Skeletal muscle satellite cell (primary cell): ENCODE data around the gene TMEM239. TPM values are rescaled to one million over a fixed set of nuclear protein-coding genes. Genes with fewer than 3 reads are reported as not detected.
"Not testable (repeated sequence)": the region's sequence is repeated elsewhere in the genome, so short reads cannot be mapped to it uniquely, and the experiment has no call there.

Experiments used
- H3K27me3 ChIP-seq: 2 replicates; pipeline ENCODE4 v1.7.0; 2013; ENCODE audit warnings: low read length; ENCODE audit not compliant: control insufficient read depth, insufficient read depth
- H3K36me3 ChIP-seq: 2 replicates; pipeline ENCODE4 v1.7.0; 2013; ENCODE audit warnings: mild to moderate bottlenecking, control low read depth, low read length; ENCODE audit not compliant: insufficient read depth
- H3K4me1 ChIP-seq: 2 replicates; pipeline ENCODE4 v1.7.0; 2013; ENCODE audit warnings: low read length; ENCODE audit not compliant: control insufficient read depth, insufficient read depth
- H3K4me2 ChIP-seq: 2 replicates; pipeline ENCODE4 v1.7.0; 2013; ENCODE audit warnings: mild to moderate bottlenecking, low read length
- H3K4me3 ChIP-seq: 2 replicates; pipeline ENCODE4 v1.7.0; 2013; ENCODE audit warnings: low read length
- H3K9ac ChIP-seq: 2 replicates; pipeline ENCODE4 v1.7.0; 2013; ENCODE audit warnings: mild to moderate bottlenecking, low read depth, low read length, moderate library complexity
- H3K9me3 ChIP-seq: replicated peaks from 2 replicates; pipeline ENCODE4 v1.7.0; 2013; ENCODE audit warnings: mild to moderate bottlenecking, control low read depth, low read length
- total RNA-seq: library from RNA; depleted of rRNA; stranded (reverse); fragments of >200 nt; gene quantifications from 2 replicates; pipeline ENCODE4 v1.2.3, GENCODE V29; 2012; rRNA removed

Gene TMEM239
- not detected in 2 replicates for total RNA-seq

- H3K9ac ChIP-seq = no peak within 1 kb of the TSS
- H3K4me3 ChIP-seq = no peak within 1 kb of the TSS
- H3K4me1 ChIP-seq = peaks cover 28% of the 10 kb centered on the region
Observed at GRCh38 chr20:2816030-2816582, at the start of gene TMEM239. TMEM239 (plus strand) TSS chr20:2816364; CDS start chr20:2816555, 191 bp downstream.

GRCh38 chr20:2767768-2768631, 48.2 kb upstream of the TMEM239 start:
- no peaks in the 10 kb centered on the region for H3K36me3 ChIP-seq
- peaks cover 13% of the 10 kb centered on the region for H3K4me1 ChIP-seq
- peak overlapping the region; percentile 32 for H3K4me2 ChIP-seq
- H3K9me3 ChIP-seq = no peaks in the 10 kb centered on the region
- no peak overlapping the region for H3K4me3 ChIP-seq
- H3K9ac ChIP-seq = no peak overlapping the region
- H3K27me3 ChIP-seq = peaks cover 67% of the 10 kb centered on the region

More at GRCh38 chr20:2816030-2816582, at the start of gene TMEM239:
- peak within 1 kb of the TSS; percentile 54 for H3K4me2 ChIP-seq
- H3K27me3 ChIP-seq = peaks cover 21% of the 10 kb centered on the region
- no peaks in the 10 kb centered on the region for H3K9me3 ChIP-seq
- no peaks in the 10 kb centered on the region for H3K36me3 ChIP-seq

- H3K36me3 ChIP-seq = no peaks in the 10 kb centered on the region
- H3K4me3 ChIP-seq = no peak overlapping the region
- H3K9ac ChIP-seq = no peak overlapping the region
- H3K4me1 ChIP-seq = peaks cover 13% of the 10 kb centered on the region
- H3K27me3 ChIP-seq = peaks cover 64% of the 10 kb centered on the region
- H3K9me3 ChIP-seq = no peaks in the 10 kb centered on the region
- no peak overlapping the region for H3K4me2 ChIP-seq
Observed at GRCh38 chr20:2768632-2769015, 47.5 kb upstream of the TMEM239 start.

GRCh38 chr20:2770091-2770490, 46.1 kb upstream of the TMEM239 start:
- not testable (repeated sequence) for H3K9me3 ChIP-seq, H3K9ac ChIP-seq, H3K4me3 ChIP-seq, H3K36me3 ChIP-seq, H3K4me2 ChIP-seq
- peaks cover 56% of the 10 kb centered on the region for H3K27me3 ChIP-seq
- H3K4me1 ChIP-seq = peaks cover 13% of the 10 kb centered on the region

GRCh38 chr20:2771631-2772080, 44.5 kb upstream of the TMEM239 start:
- Histone ChIP-seq H3K4me1 (peaks cover 13% of the 10 kb centered on the region), H3K4me3 (no peak overlapping the region), H3K9ac (no peak overlapping the region)

GRCh38 chr20:2773812-2774211, 42.4 kb upstream of the TMEM239 start:
- Histone ChIP-seq H3K9me3 (no peaks in the 10 kb centered on the region), H3K9ac (no peak overlapping the region), H3K4me1 (no peaks in the 10 kb centered on the region), H3K4me3 (no peak overlapping the region), H3K4me2 (no peak overlapping the region), H3K27me3 (peaks cover 51% of the 10 kb centered on the region), H3K36me3 (no peaks in the 10 kb centered on the region)

More at GRCh38 chr20:2771631-2772080, 44.5 kb upstream of the TMEM239 start:
- no peaks in the 10 kb centered on the region for H3K36me3 ChIP-seq
- peaks cover 55% of the 10 kb centered on the region for H3K27me3 ChIP-seq
- H3K4me2 ChIP-seq = no peak overlapping the region
- H3K9me3 ChIP-seq = no peaks in the 10 kb centered on the region

GRCh38 chr20:2775139-2775538, 41.0 kb upstream of the TMEM239 start:
- Histone ChIP-seq H3K9ac (no peak overlapping the region), H3K4me3 (no peak overlapping the region), H3K27me3 (peaks cover 44% of the 10 kb centered on the region), H3K9me3 (no peaks in the 10 kb centered on the region), H3K4me1 (no peaks in the 10 kb centered on the region), H3K36me3 (no peaks in the 10 kb centered on the region), H3K4me2 (no peak overlapping the region)

GRCh38 chr20:2778602-2779321, 37.4 kb upstream of the TMEM239 start:
- peaks cover 47% of the 10 kb centered on the region for H3K27me3 ChIP-seq
- H3K4me3 ChIP-seq = no peak overlapping the region
- no peak overlapping the region for H3K9ac ChIP-seq
- H3K4me2 ChIP-seq = no peak overlapping the region
- H3K9me3 ChIP-seq = no peaks in the 10 kb centered on the region
- no peaks in the 10 kb centered on the region for H3K36me3 ChIP-seq
- no peaks in the 10 kb centered on the region for H3K4me1 ChIP-seq

GRCh38 chr20:2780948-2781347, 35.2 kb upstream of the TMEM239 start:
- Histone ChIP-seq H3K36me3 (no peaks in the 10 kb centered on the region), H3K27me3 (peaks cover 54% of the 10 kb centered on the region), H3K4me3 (no peak overlapping the region)

GRCh38 chr20:2783908-2784566, 32.1 kb upstream of the TMEM239 start:
- H3K4me3 ChIP-seq = no peak overlapping the region
- no peak overlapping the region for H3K4me2 ChIP-seq
- H3K4me1 ChIP-seq = no peaks in the 10 kb centered on the region
- no peaks in the 10 kb centered on the region for H3K9me3 ChIP-seq
- no peak overlapping the region for H3K9ac ChIP-seq
- H3K36me3 ChIP-seq = no peaks in the 10 kb centered on the region
- H3K27me3 ChIP-seq = peaks cover 62% of the 10 kb centered on the region

More at GRCh38 chr20:2780948-2781347, 35.2 kb upstream of the TMEM239 start:
- no peaks in the 10 kb centered on the region for H3K9me3 ChIP-seq
- no peaks in the 10 kb centered on the region for H3K4me1 ChIP-seq
- H3K9ac ChIP-seq = no peak overlapping the region
- no peak overlapping the region for H3K4me2 ChIP-seq

GRCh38 chr20:2793471-2793870, 22.7 kb upstream of the TMEM239 start:
- Histone ChIP-seq H3K4me1 (no peaks in the 10 kb centered on the region), H3K27me3 (peaks cover 77% of the 10 kb centered on the region), H3K9ac (no peak overlapping the region), H3K4me3 (no peak overlapping the region), H3K36me3 (no peaks in the 10 kb centered on the region), H3K9me3 (no peaks in the 10 kb centered on the region), H3K4me2 (no peak overlapping the region)
